T-helper 2 cell treated with Interferon-gamma antibody and Interleukin-4, amounts not matched to agents 100 ng/mL and 5 ng/mL, for 36 hours (primary cell): Measurements from ENCODE around the gene SLC4A3. TPM values are rescaled to one million over a fixed set of nuclear protein-coding genes. Genes with fewer than 3 reads are reported as not detected.
"Not testable (repeated sequence)": the region's sequence is repeated elsewhere in the genome, so short reads cannot be mapped to it uniquely, and the experiment has no call there.

Source experiments
- intact Hi-C: fragments of 100-400 bp; cut with micrococcal nuclease; formaldehyde crosslinking; loops from one replicate; pipeline ENCODE4 v1.15.1; 2023
- total RNA-seq: library from RNA; stranded (reverse); gene quantifications from 2 replicates; pipeline ENCODE4 v1.2.3, GENCODE V29; 2022

The SLC4A3 gene
- total RNA-seq, 1 donor from 2014 or later: not detected

- intact Hi-C loops: loop anchor here (5.0 kb wide), 2 partner anchors 148 to 168 kb away; partner anchors contain the start of gene GMPPA
Observed at GRCh38 chr2:219644801-219645480, 17.5 kb downstream of the SLC4A3 start.

- intact Hi-C loops: no loop called here
Observed at GRCh38 chr2:219645631-219646527, 18.4 kb downstream of the SLC4A3 start.

GRCh38 chr2:219648176-219648575 lies 20.7 kb downstream of the SLC4A3 start:
- intact Hi-C loops: no loop called here

- intact Hi-C loops: no loop called here
Observed at GRCh38 chr2:219648963-219649362, 21.5 kb downstream of the SLC4A3 start.

GRCh38 chr2:219650426-219651248 lies 23.2 kb downstream of the SLC4A3 start:
- intact Hi-C loops: no loop called here

GRCh38 chr2:219651656-219652055 lies 24.2 kb downstream of the SLC4A3 start:
- intact Hi-C loops: not testable (repeated sequence)

- intact Hi-C loops: no loop called here
Observed at GRCh38 chr2:219656526-219656925, 29.1 kb downstream of the SLC4A3 start.

- intact Hi-C loops: no loop called here
Observed at GRCh38 chr2:219658196-219658846, 30.9 kb downstream of the SLC4A3 start.

- intact Hi-C loops: no loop called here
Observed at GRCh38 chr2:219658874-219659273, 31.4 kb downstream of the SLC4A3 start.

GRCh38 chr2:219661197-219661954 lies 33.9 kb downstream of the SLC4A3 start:
- intact Hi-C loops: no loop called here

GRCh38 chr2:219661955-219662395 lies 34.5 kb downstream of the SLC4A3 start:
- intact Hi-C loops: no loop called here

GRCh38 chr2:219662566-219662965 lies 35.1 kb downstream of the SLC4A3 start:
- intact Hi-C loops: no loop called here

GRCh38 chr2:219663116-219663762 lies 35.8 kb downstream of the SLC4A3 start:
- intact Hi-C loops: no loop called here

GRCh38 chr2:219664041-219664440 lies 36.6 kb downstream of the SLC4A3 start:
- intact Hi-C loops: no loop called here

- intact Hi-C loops: no loop called here
Observed at GRCh38 chr2:219664944-219665343, 37.5 kb downstream of the SLC4A3 start.

GRCh38 chr2:219665926-219666325 lies 38.5 kb downstream of the SLC4A3 start:
- intact Hi-C loops: no loop called here

- intact Hi-C loops: no loop called here
Observed at GRCh38 chr2:219668316-219668715, 40.9 kb downstream of the SLC4A3 start.

- intact Hi-C loops: no loop called here
Observed at GRCh38 chr2:219670386-219670785, 43.0 kb downstream of the SLC4A3 start.

GRCh38 chr2:219671279-219671678 lies 43.8 kb downstream of the SLC4A3 start:
- intact Hi-C loops: no loop called here

- intact Hi-C loops: no loop called here
Observed at GRCh38 chr2:219672406-219672805, 45.0 kb downstream of the SLC4A3 start.
